Measurements from ENCODE around the gene PLAAT1. TPM values are rescaled to one million over a fixed set of nuclear protein-coding genes. Genes with fewer than 3 reads are reported as not detected.

The PLAAT1 gene
- total and polyA plus RNA-seq, 3 experiments from 2014 or later, result not detected

DNA sequence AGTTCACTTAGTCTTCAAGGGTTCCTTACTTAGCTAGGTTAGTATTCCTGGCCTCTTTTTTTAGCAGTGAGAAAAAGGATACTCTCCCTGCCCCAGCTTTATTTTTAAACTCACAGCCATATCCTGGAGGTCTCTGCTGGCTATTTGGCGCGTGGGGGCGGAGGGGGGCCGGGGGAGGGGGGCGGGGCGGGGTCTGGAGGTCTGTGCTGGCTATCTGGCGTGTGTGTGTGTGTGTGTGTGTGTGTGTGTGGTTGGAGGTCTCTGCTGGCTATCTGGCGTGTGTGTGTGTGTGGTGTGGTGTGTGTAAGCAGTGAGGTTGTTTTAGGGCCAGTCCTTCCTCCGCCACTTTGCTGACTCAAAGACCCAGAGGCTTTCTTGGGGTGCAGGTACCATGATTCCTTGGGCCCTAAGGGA lies 579 bp upstream of the PLAAT1 start:
- no peaks in the 10 kb centered on the region for H3K36me3 Mint-ChIP-seq

DNA sequence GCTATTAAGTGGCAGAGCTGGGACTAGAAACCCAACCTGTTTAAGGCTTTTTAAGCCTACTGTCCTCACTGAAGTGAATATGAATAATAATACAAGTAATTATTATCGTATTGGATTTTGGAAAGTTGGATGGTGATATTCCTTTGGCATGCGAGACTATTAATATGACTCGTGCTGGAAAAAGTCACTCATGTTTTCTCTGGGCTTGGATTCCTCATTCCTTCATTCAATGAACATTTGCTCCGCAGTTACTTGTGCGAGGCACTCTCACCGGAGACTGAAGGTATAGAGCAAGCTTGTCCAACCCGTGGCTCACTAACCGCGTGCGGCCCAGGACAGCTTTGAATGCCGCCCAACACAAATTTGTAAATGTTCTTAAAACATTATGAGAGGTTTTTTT lies 694 bp downstream of the PLAAT1 start:
- Mint-ChIP-seq H3K4me1 (peaks cover 0 to 2% (median 0%) of the 10 kb centered on the region in 3 donors), H3K27me3 (peaks cover 8 to 43% of the 10 kb centered on the region in 2 donors)
- POLR2A ChIA-PET, result no interaction called here

More for the DNA sequence above, 579 bp upstream of the PLAAT1 start:
- ChIA-PET POLR2A (no interaction called here), CTCF (no interaction called here)
- Histone ChIP-seq H3K27me3 (ENCODE audit: insufficient read depth, low read length, poor library complexity, severe bottlenecking) (no peaks in the 10 kb centered on the region), H3K27ac (ENCODE audit: low read depth, low read length) (no peak overlapping the region), H3K9me3 (ENCODE audit: low read length) (no peaks in the 10 kb centered on the region), H3K36me3 (ENCODE audit: insufficient read depth, low read length) (no peaks in the 10 kb centered on the region), H3K4me1 (ENCODE audit: insufficient read depth, low read length) (no peaks in the 10 kb centered on the region), H3K4me3 (ENCODE audit: low read length) (no peak overlapping the region)
- no peak overlapping the region for H3K4me3 Mint-ChIP-seq
- no peak for DNase-seq
- H3K27me3 Mint-ChIP-seq, result peaks cover 8 to 43% of the 10 kb centered on the region in 2 donors
- H3K9me3 Mint-ChIP-seq, result peaks cover 0 to 3% (median 2%) of the 10 kb centered on the region in 5 donors
- H3K27ac Mint-ChIP-seq, result no peak overlapping the region
- peaks cover 0 to 2% (median 0%) of the 10 kb centered on the region in 3 donors for H3K4me1 Mint-ChIP-seq

DNA sequence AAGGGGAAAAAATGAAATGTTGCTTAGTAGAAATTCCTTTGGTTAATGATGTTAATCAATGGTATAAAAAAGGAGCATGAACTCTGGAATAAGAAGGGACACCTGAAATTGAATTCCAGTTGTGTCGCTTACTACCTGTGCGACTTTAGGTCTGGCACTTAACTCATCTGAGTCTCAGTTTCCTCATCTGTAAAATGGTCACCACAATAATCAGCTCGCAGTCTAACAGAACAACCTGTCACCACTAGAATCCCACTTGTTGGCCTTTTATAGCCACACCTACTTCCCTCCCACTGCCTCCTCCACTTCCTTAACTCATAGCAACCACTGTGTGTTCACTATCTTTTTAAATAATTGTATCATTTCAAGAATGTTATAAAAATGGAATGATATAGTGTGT lies 2.5 kb downstream of the PLAAT1 start:
- no peaks in the 10 kb centered on the region for H3K4me1 ChIP-seq (ENCODE audit: insufficient read depth, low read length)
- H3K36me3 Mint-ChIP-seq, result no peaks in the 10 kb centered on the region
- peaks cover 7 to 17% (median 13%) of the 10 kb centered on the region in 5 donors for H3K9me3 Mint-ChIP-seq

More for the DNA sequence above, 694 bp downstream of the PLAAT1 start:
- Histone ChIP-seq H3K36me3 (ENCODE audit: insufficient read depth, low read length) (no peaks in the 10 kb centered on the region), H3K27ac (ENCODE audit: low read depth, low read length) (no peak overlapping the region), H3K9me3 (ENCODE audit: low read length) (no peaks in the 10 kb centered on the region), H3K4me1 (ENCODE audit: insufficient read depth, low read length) (no peaks in the 10 kb centered on the region), H3K27me3 (ENCODE audit: insufficient read depth, low read length, poor library complexity, severe bottlenecking) (no peaks in the 10 kb centered on the region), H3K4me3 (ENCODE audit: low read length) (no peak overlapping the region)
- peaks cover 0 to 3% (median 2%) of the 10 kb centered on the region in 5 donors for H3K9me3 Mint-ChIP-seq
- H3K4me3 Mint-ChIP-seq, result peak overlapping the region in 1 of 7 donors; percentile 11
- no peak overlapping the region for H3K27ac Mint-ChIP-seq
- no peaks in the 10 kb centered on the region for H3K36me3 Mint-ChIP-seq
- CTCF ChIA-PET, result no interaction called here
- no peak for DNase-seq

DNA sequence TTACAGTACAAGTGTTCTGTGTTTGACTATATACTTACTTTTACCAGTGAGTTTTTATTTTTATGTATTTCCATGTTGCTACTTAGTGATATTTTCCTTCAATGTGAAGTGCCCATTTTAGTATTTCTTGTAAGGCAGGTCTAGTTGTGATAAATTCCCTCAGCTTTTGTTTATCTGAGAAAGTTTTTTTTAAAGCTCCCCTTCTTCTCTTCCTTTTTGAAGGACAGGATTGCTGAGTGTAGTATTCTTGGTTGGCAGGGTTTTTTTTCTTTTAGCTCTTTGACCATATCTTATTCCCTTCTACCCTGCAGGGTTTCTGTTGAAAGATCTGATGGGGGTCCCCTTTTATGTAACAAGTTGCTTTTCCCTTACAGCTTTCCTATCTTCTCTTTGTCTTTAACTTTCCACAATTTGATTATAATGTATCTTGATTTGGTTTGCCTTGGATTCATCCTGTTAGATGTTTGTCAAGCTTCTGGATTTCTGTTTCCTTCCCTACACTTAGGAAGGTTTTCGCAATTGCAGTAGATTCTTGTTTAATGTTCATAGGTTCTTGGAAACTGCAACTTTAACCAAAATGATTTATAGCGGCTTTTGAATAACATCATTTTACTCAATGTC lies 7.9 kb downstream of the PLAAT1 start:
- Mint-ChIP-seq H3K27me3 (no peaks in the 10 kb centered on the region), H3K4me3 (no peak overlapping the region), H3K27ac (no peak overlapping the region), H3K36me3 (no peaks in the 10 kb centered on the region), H3K9me3 (peaks cover 28 to 42% (median 34%) of the 10 kb centered on the region in 5 donors), H3K4me1 (no peaks in the 10 kb centered on the region)
- H3K27me3 ChIP-seq (ENCODE audit: insufficient read depth, low read length, poor library complexity, severe bottlenecking), result no peaks in the 10 kb centered on the region
- ChIA-PET POLR2A (no interaction called here), CTCF (no interaction called here)
- H3K36me3 ChIP-seq (ENCODE audit: insufficient read depth, low read length), result no peaks in the 10 kb centered on the region
- H3K4me3 ChIP-seq (ENCODE audit: low read length), result no peak overlapping the region
- no peak for DNase-seq
- no peaks in the 10 kb centered on the region for H3K4me1 ChIP-seq (ENCODE audit: insufficient read depth, low read length)
- no peak overlapping the region for H3K27ac ChIP-seq (ENCODE audit: low read depth, low read length)
- H3K9me3 ChIP-seq (ENCODE audit: low read length), result peaks cover 7% of the 10 kb centered on the region

More for the DNA sequence above, 2.5 kb downstream of the PLAAT1 start:
- peaks cover 0 to 2% (median 0%) of the 10 kb centered on the region in 3 donors for H3K4me1 Mint-ChIP-seq
- no peak overlapping the region for H3K27ac ChIP-seq (ENCODE audit: low read depth, low read length)
- CTCF ChIA-PET, result no interaction called here
- H3K36me3 ChIP-seq (ENCODE audit: insufficient read depth, low read length), result no peaks in the 10 kb centered on the region
- peaks cover 8 to 37% of the 10 kb centered on the region in 2 donors for H3K27me3 Mint-ChIP-seq
- H3K4me3 Mint-ChIP-seq, result no peak overlapping the region
- H3K4me3 ChIP-seq (ENCODE audit: low read length), result no peak overlapping the region
- POLR2A ChIA-PET, result no interaction called here
- H3K27me3 ChIP-seq (ENCODE audit: insufficient read depth, low read length, poor library complexity, severe bottlenecking), result no peaks in the 10 kb centered on the region
- no peaks in the 10 kb centered on the region for H3K9me3 ChIP-seq (ENCODE audit: low read length)
- DNase-seq, result no peak
- no peak overlapping the region for H3K27ac Mint-ChIP-seq

DNA sequence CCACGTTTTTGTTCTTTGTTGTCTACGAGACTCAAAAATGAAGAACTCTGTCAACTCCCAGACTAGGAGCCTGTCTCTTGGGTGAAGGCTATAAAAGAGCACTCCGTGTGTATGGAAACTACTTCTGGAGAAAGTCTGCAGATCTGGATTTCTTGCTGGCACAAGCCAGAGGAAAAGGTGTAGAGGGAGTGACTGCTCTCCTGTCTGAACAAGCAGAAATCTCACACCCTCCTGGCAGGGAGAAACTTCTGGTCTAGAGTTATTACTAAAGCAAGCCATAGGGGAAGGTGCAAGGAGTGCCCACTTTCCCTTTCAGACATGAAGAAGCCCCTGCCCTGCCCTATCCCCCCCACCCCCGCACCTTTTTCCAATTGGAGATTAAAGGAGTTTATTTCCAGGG lies 9.5 kb downstream of the PLAAT1 start:
- H3K36me3 ChIP-seq (ENCODE audit: insufficient read depth, low read length), result no peaks in the 10 kb centered on the region
- ChIA-PET POLR2A (no interaction called here), CTCF (no interaction called here)
- no peak for DNase-seq
- no peaks in the 10 kb centered on the region for H3K4me1 ChIP-seq (ENCODE audit: insufficient read depth, low read length)
- H3K27me3 Mint-ChIP-seq, result peaks cover 0 to 6% of the 10 kb centered on the region in 2 donors
- no peak overlapping the region for H3K4me3 Mint-ChIP-seq
- H3K9me3 Mint-ChIP-seq, result peaks cover 28 to 42% (median 34%) of the 10 kb centered on the region in 5 donors
- no peaks in the 10 kb centered on the region for H3K27me3 ChIP-seq (ENCODE audit: insufficient read depth, low read length, poor library complexity, severe bottlenecking)
- H3K36me3 Mint-ChIP-seq, result no peaks in the 10 kb centered on the region
- H3K27ac ChIP-seq (ENCODE audit: low read depth, low read length), result no peak overlapping the region
- no peaks in the 10 kb centered on the region for H3K4me1 Mint-ChIP-seq
- no peak overlapping the region for H3K4me3 ChIP-seq (ENCODE audit: low read length)
- no peak overlapping the region for H3K27ac Mint-ChIP-seq
- peaks cover 7% of the 10 kb centered on the region for H3K9me3 ChIP-seq (ENCODE audit: low read length)

DNA sequence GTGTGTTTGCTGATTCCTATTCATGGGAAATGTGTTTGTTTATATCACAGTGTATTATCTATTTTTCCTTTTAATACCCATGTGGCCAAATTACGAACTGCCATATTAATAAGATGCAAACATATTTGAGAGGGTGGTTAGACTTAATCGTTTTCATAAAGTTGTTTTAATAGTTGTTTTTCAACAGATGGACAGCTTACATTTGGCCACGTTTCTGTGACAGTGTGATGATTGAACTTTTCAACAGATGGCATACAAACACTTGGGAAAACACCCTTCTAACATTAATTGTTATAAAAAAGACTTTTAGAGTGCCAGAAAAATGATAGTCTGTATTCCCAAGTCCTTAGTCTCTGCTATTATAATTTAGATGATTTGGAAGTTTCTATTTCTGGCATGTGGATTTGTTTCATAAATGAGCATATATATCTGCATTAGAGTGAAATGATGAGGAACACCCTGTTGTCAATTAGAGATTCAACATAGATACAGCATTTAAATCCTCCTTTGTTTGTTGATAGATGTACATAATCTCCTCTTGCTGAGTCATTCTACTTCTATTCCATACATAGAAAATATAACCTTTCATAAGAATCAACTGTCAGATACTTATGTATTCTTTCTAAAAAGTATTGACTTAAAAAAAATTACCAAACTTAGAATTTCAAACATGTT lies 13.1 kb downstream of the PLAAT1 start:
- Histone ChIP-seq H3K4me1 (ENCODE audit: insufficient read depth, low read length) (no peaks in the 10 kb centered on the region), H3K27me3 (ENCODE audit: insufficient read depth, low read length, poor library complexity, severe bottlenecking) (no peaks in the 10 kb centered on the region), H3K4me3 (ENCODE audit: low read length) (no peak overlapping the region), H3K9me3 (ENCODE audit: low read length) (peaks cover 4% of the 10 kb centered on the region), H3K36me3 (ENCODE audit: insufficient read depth, low read length) (no peaks in the 10 kb centered on the region), H3K27ac (ENCODE audit: low read depth, low read length) (no peak overlapping the region)
- Mint-ChIP-seq H3K27me3 (peaks cover 2 to 12% of the 10 kb centered on the region in 2 donors), H3K4me3 (no peak overlapping the region), H3K36me3 (no peaks in the 10 kb centered on the region), H3K4me1 (no peaks in the 10 kb centered on the region), H3K9me3 (peaks cover 12 to 33% (median 18%) of the 10 kb centered on the region in 5 donors), H3K27ac (no peak overlapping the region)
- ChIA-PET CTCF (no interaction called here), POLR2A (no interaction called here)
- no peak for DNase-seq

DNA sequence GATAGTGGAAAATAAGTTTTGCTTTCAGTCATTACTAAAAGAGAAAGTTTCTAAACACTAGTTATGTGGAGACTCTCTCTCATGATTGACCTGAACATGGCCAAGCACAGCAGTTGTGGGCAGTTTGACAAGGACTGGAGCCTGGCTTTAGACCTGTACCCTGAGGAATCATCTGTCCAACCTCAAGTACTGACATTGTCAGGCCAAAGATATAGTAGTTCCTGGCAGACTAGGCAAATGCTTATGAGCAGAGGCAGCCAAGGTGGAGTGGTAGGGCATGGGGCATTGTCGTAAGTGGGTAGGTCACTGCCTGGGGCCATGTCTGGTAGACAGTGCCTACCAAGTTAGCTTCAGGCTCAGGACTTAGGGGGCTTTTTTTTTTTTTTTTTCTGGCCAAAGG lies 20.9 kb downstream of the PLAAT1 start:
- Mint-ChIP-seq H3K4me1 (no peaks in the 10 kb centered on the region), H3K9me3 (peaks cover 0 to 6% (median 0%) of the 10 kb centered on the region in 5 donors), H3K36me3 (no peaks in the 10 kb centered on the region), H3K27me3 (no peaks in the 10 kb centered on the region), H3K4me3 (no peak overlapping the region), H3K27ac (no peak overlapping the region)
- Histone ChIP-seq H3K27ac (ENCODE audit: low read depth, low read length) (no peak overlapping the region), H3K4me3 (ENCODE audit: low read length) (no peak overlapping the region), H3K9me3 (ENCODE audit: low read length) (no peaks in the 10 kb centered on the region), H3K27me3 (ENCODE audit: insufficient read depth, low read length, poor library complexity, severe bottlenecking) (no peaks in the 10 kb centered on the region), H3K36me3 (ENCODE audit: insufficient read depth, low read length) (no peaks in the 10 kb centered on the region), H3K4me1 (ENCODE audit: insufficient read depth, low read length) (no peaks in the 10 kb centered on the region)
- DNase-seq, result no peak
- POLR2A ChIA-PET, result no interaction called here
- CTCF ChIA-PET, result no interaction called here

DNA sequence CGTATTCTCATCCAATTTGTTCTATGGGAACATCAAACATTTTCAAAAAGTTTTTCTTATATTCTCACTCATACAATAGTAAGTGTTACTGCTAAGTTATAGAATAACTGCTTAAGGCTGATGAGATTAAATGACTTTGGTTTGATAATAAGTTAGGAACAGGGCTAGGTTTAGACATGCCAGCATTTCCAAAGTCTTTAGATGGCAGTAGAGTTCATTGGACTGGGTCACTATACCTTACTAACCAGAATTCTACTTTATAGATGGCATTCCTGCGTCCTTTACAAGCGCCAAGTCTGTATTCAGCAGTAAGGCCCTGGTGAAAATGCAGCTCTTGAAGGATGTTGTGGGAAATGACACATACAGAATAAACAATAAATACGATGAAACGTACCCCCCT lies 21.7 kb downstream of the PLAAT1 start:
- Mint-ChIP-seq H3K27ac (no peak overlapping the region), H3K27me3 (no peaks in the 10 kb centered on the region), H3K9me3 (peaks cover 0 to 2% (median 0%) of the 10 kb centered on the region in 5 donors), H3K36me3 (no peaks in the 10 kb centered on the region), H3K4me3 (no peak overlapping the region), H3K4me1 (no peaks in the 10 kb centered on the region)
- Histone ChIP-seq H3K4me3 (ENCODE audit: low read length) (no peak overlapping the region), H3K27me3 (ENCODE audit: insufficient read depth, low read length, poor library complexity, severe bottlenecking) (no peaks in the 10 kb centered on the region), H3K27ac (ENCODE audit: low read depth, low read length) (no peak overlapping the region), H3K36me3 (ENCODE audit: insufficient read depth, low read length) (no peaks in the 10 kb centered on the region), H3K9me3 (ENCODE audit: low read length) (no peaks in the 10 kb centered on the region), H3K4me1 (ENCODE audit: insufficient read depth, low read length) (no peaks in the 10 kb centered on the region)
- no peak for DNase-seq
- ChIA-PET CTCF (no interaction called here), POLR2A (no interaction called here)
